Pancreas (tissue), 10 donors: ENCODE results near the gene GNA12. TPM values are rescaled to one million over a fixed set of nuclear protein-coding genes. Genes with fewer than 3 reads are reported as not detected.

Source experiments
- ATAC-seq, 4 donors: fragments of 200-7000 bp; cut with Tn5 transposase; one replicate each; pipeline versions ENCODE4 v1.8.0 to v1.9.1; 2020; ENCODE audit warnings: mild to moderate bottlenecking in 4 of 4, moderate library complexity in 4 of 4
- DNase-seq, 6 donors: peaks; one replicate each; pipeline ENCODE4 v3.0.0-alpha.2; 2020
- FAIRE-seq: peaks from 2 replicates; lab custom pipeline; 2012; peaks lifted over from hg19 to GRCh38; lab: Jason Lieb, UNC
- H3K27ac ChIP-seq, 4 donors: fragments of 200-600 bp; sonication (generic); 1 replicate in 3 of 4; 2 replicates in 1 of 4; pipeline versions ENCODE4 v1.5.0 to v1.8.0; 2020
- H3K27me3 ChIP-seq, 4 donors: fragments of 200-600 bp; one replicate each; pipeline ENCODE4 v1.8.0; 2021
- H3K36me3 ChIP-seq, 3 donors: fragments of 200-600 bp; sonication (generic) in 1 of 3; one replicate each; pipeline versions ENCODE4 v1.5.0 to v1.8.0; 2020 to 2021
- H3K4me1 ChIP-seq, 3 donors: fragments of 200-600 bp; one replicate each; pipeline ENCODE4 v1.8.0; 2021
- H3K4me3 ChIP-seq, 4 donors: fragments of 200-600 bp; sonication (generic) in 2 of 4; one replicate each; pipeline versions ENCODE4 v1.5.0 to v1.8.0; 2020 to 2021
- H3K9me3 ChIP-seq, 4 donors: fragments of 200-600 bp; one replicate each; pipeline ENCODE4 v1.8.0; 2021
- WGBS, 2 donors: extraction: QIAGEN DNeasy Blood & Tissue Kit; methylation state at CpG; one replicate each; pipeline ENCODE4 v1.1.7; 2013; 5-methylcytosine and 5-hydroxymethylcytosine counted together
- intact Hi-C, 3 donors: fragments of 100-400 bp; cut with DNase I; formaldehyde crosslinking; loops; one replicate each; pipeline versions ENCODE4 v1.11.1 to v1.14.2; 2022
- polyA plus RNA-seq, 2 donors: library from polyadenylated mRNA; stranded (reverse); fragments of 200-250 nt; gene quantifications; one replicate each; pipeline ENCODE4 v1.2.3, GENCODE V29; 2013
- total RNA-seq, 6 donors: library from RNA; stranded (reverse); fragmentation: NEBNext Ultra II Directional in 4 of 6; extraction: Animal tissue kit (Norgen Biotek cat#: 25700) in 4 of 6; gene quantifications; one replicate each; pipeline versions ENCODE4 v1.2.1 to v1.2.4, GENCODE V29; 2021 to 2023
- TF ChIP-seq, protein P1 (sequence below), 4 donors: fragments of 200-600 bp; sonication (generic) in 3 of 4; IDR thresholded peaks; one replicate each; pipeline versions ENCODE4 v1.5.0 to v1.8.0; 2021; ENCODE audit warnings: antibody characterized with exemption in 4 of 4
- donor health status: healthy with polysubstance abuse.
- donor health status: DM: no; HTN: no; CAD: no; lungs with moderate emphysema.
- donor health status: DM: no; HTN: no; CAD: no.
- donor health status: control.
- donor health status: control.
- donor health status: Bipolar disorder and iron deficiency.
- donor health status: DM: yes; HTN: yes; CAD: no.
- donor health status: DM: no; HTN: no; CAD: no.
- donor health status: DM: no; HTN: no; CAD: no.
- donor health status: DM: yes; HTN: yes; CAD: no.

The GNA12 gene
- total and polyA plus RNA-seq, 8 donors = 7.5 to 23.0 (median 15.9) TPM

DNA sequence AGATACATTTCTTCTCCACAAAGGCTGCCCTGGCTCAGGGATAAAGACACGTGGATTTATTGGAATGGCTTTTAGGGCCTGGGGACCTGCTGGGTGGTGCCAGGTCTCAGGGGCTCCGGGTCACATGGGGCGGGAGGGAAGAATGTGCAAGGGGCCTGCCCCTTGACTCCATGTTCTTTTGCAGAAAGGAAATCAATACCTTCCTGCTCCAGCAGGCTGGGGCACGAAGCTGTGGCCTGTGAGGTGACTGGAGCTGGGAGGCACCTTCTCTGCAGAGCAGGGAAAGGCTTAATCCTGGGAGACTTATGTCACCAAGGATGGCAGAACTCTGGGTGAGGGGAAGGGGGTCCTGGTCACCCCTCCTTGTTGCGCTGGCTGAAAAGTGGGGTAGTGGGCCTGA is 42.3 kb upstream of the GNA12 start:
- Histone ChIP-seq H3K27me3 (no peaks in the 10 kb centered on the region), H3K27ac (no peak overlapping the region), H3K36me3 (no peaks in the 10 kb centered on the region), H3K4me3 (no peak overlapping the region), H3K9me3 (no peaks in the 10 kb centered on the region), H3K4me1 (no peaks in the 10 kb centered on the region)
- ATAC-seq (no peak), FAIRE-seq (no peak), DNase-seq (no peak)
- WGBS, 2 donors = 44 to 68% methylated on average over 5 of the region's 5 CpGs
- TF ChIP-seq, protein P1, sequence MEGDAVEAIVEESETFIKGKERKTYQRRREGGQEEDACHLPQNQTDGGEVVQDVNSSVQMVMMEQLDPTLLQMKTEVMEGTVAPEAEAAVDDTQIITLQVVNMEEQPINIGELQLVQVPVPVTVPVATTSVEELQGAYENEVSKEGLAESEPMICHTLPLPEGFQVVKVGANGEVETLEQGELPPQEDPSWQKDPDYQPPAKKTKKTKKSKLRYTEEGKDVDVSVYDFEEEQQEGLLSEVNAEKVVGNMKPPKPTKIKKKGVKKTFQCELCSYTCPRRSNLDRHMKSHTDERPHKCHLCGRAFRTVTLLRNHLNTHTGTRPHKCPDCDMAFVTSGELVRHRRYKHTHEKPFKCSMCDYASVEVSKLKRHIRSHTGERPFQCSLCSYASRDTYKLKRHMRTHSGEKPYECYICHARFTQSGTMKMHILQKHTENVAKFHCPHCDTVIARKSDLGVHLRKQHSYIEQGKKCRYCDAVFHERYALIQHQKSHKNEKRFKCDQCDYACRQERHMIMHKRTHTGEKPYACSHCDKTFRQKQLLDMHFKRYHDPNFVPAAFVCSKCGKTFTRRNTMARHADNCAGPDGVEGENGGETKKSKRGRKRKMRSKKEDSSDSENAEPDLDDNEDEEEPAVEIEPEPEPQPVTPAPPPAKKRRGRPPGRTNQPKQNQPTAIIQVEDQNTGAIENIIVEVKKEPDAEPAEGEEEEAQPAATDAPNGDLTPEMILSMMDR (IDR thresholded peaks at IDR 0.05) = no peak
- intact Hi-C loops = no loop called here

DNA sequence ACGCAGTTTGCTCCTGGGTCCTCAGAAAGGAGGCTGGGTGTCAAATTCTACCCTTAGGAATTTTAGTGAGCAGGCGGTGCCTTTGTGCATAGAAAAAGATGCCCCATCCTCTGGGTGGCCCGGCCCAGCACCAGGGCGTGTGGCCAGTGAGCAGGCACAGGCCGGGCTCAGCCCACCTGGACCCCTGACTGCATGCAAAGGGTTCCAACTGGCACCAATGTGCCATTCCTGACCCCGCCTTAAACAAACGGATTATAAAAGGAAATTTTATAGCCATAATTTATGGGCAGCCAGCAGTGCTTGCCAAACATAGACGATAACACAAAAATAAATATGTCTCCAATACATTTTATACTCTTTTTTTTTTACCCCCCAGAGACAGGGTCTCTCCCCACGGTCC is 40.1 kb upstream of the GNA12 start:
- Histone ChIP-seq H3K27ac (no peak overlapping the region), H3K4me1 (no peaks in the 10 kb centered on the region), H3K4me3 (no peak overlapping the region), H3K9me3 (no peaks in the 10 kb centered on the region), H3K36me3 (no peaks in the 10 kb centered on the region), H3K27me3 (no peaks in the 10 kb centered on the region)
- no peak for ATAC-seq
- TF ChIP-seq, protein P1 (IDR thresholded peaks at IDR 0.05) = no peak
- FAIRE-seq = no peak
- intact Hi-C loops = no loop called here
- 66 to 71% methylated on average over 9 of the region's 9 CpGs for WGBS, 2 donors
- DNase-seq = no peak

GRCh38 chr7:2883101-2883500 is 39.0 kb upstream of the GNA12 start:
- Histone ChIP-seq H3K27me3 (no peaks in the 10 kb centered on the region), H3K4me3 (no peak overlapping the region), H3K36me3 (no peaks in the 10 kb centered on the region), H3K27ac (no peak overlapping the region), H3K4me1 (no peaks in the 10 kb centered on the region), H3K9me3 (no peaks in the 10 kb centered on the region)
- TF ChIP-seq, protein P1 (IDR thresholded peaks at IDR 0.05) = no peak
- intact Hi-C loops = no loop called here
- DNase-seq (no peak), FAIRE-seq (no peak), ATAC-seq (no peak)
- 79% methylated on average over 15 to 17 of the region's 17 CpGs for WGBS, 2 donors

DNA sequence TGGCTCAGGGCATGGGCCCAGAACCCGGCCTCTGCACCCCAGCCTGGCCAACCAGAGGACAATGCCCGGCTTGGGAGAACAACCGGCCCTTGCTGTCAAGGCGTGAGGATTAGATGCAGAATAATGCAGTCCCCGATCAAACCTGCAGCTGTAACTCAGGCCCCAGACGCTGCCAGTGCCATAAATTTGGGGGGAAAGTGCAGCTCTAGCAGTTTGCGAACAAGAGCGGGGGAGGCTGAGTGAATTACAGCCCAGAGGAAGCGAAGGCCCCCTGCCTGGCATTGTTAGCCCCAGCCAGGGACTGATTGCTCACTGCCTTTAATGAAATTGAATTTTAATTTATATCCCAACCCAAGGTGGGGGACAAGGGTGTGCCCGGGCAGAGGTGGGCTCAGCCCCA is 38.0 kb upstream of the GNA12 start:
- Histone ChIP-seq H3K4me1 (no peaks in the 10 kb centered on the region), H3K27ac (no peak overlapping the region), H3K4me3 (no peak overlapping the region), H3K36me3 (no peaks in the 10 kb centered on the region), H3K9me3 (no peaks in the 10 kb centered on the region), H3K27me3 (no peaks in the 10 kb centered on the region)
- FAIRE-seq (no peak), ATAC-seq (no peak), DNase-seq (no peak)
- intact Hi-C loops = no loop called here
- WGBS, 2 donors = 80 to 83% methylated on average over 10 of the region's 10 CpGs
- TF ChIP-seq, protein P1 (IDR thresholded peaks at IDR 0.05) = no peak

- DNase-seq (no peak), FAIRE-seq (no peak), ATAC-seq (no peak)
- intact Hi-C loops = no loop called here
- H3K4me3 ChIP-seq = no peak overlapping the region
- no peaks in the 10 kb centered on the region for H3K36me3 ChIP-seq
- TF ChIP-seq, protein P1 (IDR thresholded peaks at IDR 0.05) = no peak
- no peaks in the 10 kb centered on the region for H3K27me3 ChIP-seq
- H3K9me3 ChIP-seq = no peaks in the 10 kb centered on the region
- 65 to 69% methylated on average over 18 of the region's 18 CpGs for WGBS, 2 donors
- H3K27ac ChIP-seq = no peak overlapping the region
- no peaks in the 10 kb centered on the region for H3K4me1 ChIP-seq
These were observed 36.9 kb upstream of the GNA12 start for GRCh38 chr7:2880874-2881533.
